PC-3 (cell line): ENCODE data around the gene MRPL43. TPM values are rescaled to one million over a fixed set of nuclear protein-coding genes. Genes with fewer than 3 reads are reported as not detected.

Experiments
- ATAC-seq: fragments of 200-7000 bp; cut with Tn5 transposase; 2 replicates; pipeline ENCODE4 v1.9.1; 2020; ENCODE audit warnings: mild to moderate bottlenecking, moderate library complexity
- BruUV-seq: library from RNA; stranded (reverse); fragments of 400-500 nt; replicated peaks from 2 replicates; lab custom pipeline; 2021; lab: Mats Ljungman, UMichigan
- CTCF ChIA-PET: fragments of 300-600 bp; sonication (Branson Sonifier 250); formaldehyde crosslinking; loops from one replicate; lab custom pipeline; 2022; ENCODE audit warnings: antibody characterized with exemption; lab: Charles Lee
- POLR2A ChIA-PET: fragments of 300-600 bp; sonication (Branson Sonifier 250); formaldehyde crosslinking; loops from one replicate; lab custom pipeline; 2022; ENCODE audit warnings: antibody characterized with exemption; ENCODE audit not compliant: unreplicated experiment; lab: Charles Lee
- DNase-seq: peaks from one replicate; pipeline ENCODE4 v3.0.0-alpha.2; 2015
- H2AFZ ChIP-seq: fragments of 300-600 bp; sonication (generic); 2 replicates; pipeline ENCODE4 v1.6.0; 2016; ENCODE audit warnings: antibody characterized with exemption, low read length
- H3F3A ChIP-seq: fragments of 300-600 bp; sonication (generic); one replicate; pipeline ENCODE4 v1.6.0; 2017; ENCODE audit warnings: antibody characterized with exemption, low read length, control low read depth, mild to moderate bottlenecking; ENCODE audit not compliant: unreplicated experiment
- H3K27ac ChIP-seq: fragments of 300-600 bp; sonication (generic); 2 replicates; pipeline ENCODE4 v1.5.1; 2016; ENCODE audit warnings: mild to moderate bottlenecking, low read length
- H3K27me3 ChIP-seq: fragments of 300-600 bp; sonication (generic); 2 replicates; pipeline ENCODE4 v1.6.1; 2016; ENCODE audit warnings: low read length, mixed read lengths
- H3K36me3 ChIP-seq: fragments of 300-600 bp; sonication (generic); 2 replicates; pipeline ENCODE4 v1.6.1; 2016; ENCODE audit warnings: low read depth, mixed run types, low read length, mixed read lengths
- H3K4me1 ChIP-seq: fragments of 300-600 bp; sonication (generic); 2 replicates; pipeline ENCODE4 v1.5.1; 2016; ENCODE audit warnings: low read length; ENCODE audit not compliant: insufficient read depth
- H3K4me2 ChIP-seq: fragments of 300-600 bp; sonication (generic); 2 replicates; pipeline ENCODE4 v1.6.0; 2016; ENCODE audit warnings: low read length
- H3K4me3 ChIP-seq: fragments of 300-600 bp; sonication (generic); 2 replicates; pipeline ENCODE4 v1.5.1; 2016; ENCODE audit warnings: mild to moderate bottlenecking, low read length, mixed read lengths
- H3K79me2 ChIP-seq: fragments of 300-600 bp; sonication (generic); 2 replicates; pipeline ENCODE4 v1.6.1; 2017; ENCODE audit warnings: low read length, mixed read lengths
- H3K9ac ChIP-seq: fragments of 300-600 bp; sonication (generic); 2 replicates; pipeline ENCODE4 v1.6.0; 2016; ENCODE audit warnings: mild to moderate bottlenecking, low read length
- H3K9me2 ChIP-seq: fragments of 300-600 bp; sonication (generic); replicated peaks from 2 replicates; pipeline ENCODE4 v1.6.1; 2016; ENCODE audit warnings: mixed run types, low read length, mixed read lengths
- H3K9me3 ChIP-seq: fragments of 300-600 bp; sonication (generic); 2 replicates; pipeline ENCODE4 v1.6.1; 2016; ENCODE audit warnings: low read length, mixed read lengths
- H4K20me1 ChIP-seq: fragments of 300-600 bp; sonication (generic); 2 replicates; pipeline ENCODE4 v1.6.1; 2016; ENCODE audit warnings: low read length, mixed read lengths
- CTCF ChIP-seq: fragments of 300-600 bp; sonication (generic); conservative IDR thresholded peaks from 2 replicates; pipeline ENCODE4 v1.5.1; 2017; ENCODE audit warnings: antibody characterized with exemption, low read depth, mild to moderate bottlenecking, low read length
- EZH2 ChIP-seq: fragments of 300-600 bp; sonication (generic); IDR thresholded peaks from one replicate; pipeline ENCODE4 v1.6.1; 2017; ENCODE audit warnings: antibody characterized with exemption, mild to moderate bottlenecking, low read length; ENCODE audit not compliant: unreplicated experiment
- EZH2phosphoT487 ChIP-seq: fragments of 300-600 bp; sonication (generic); IDR thresholded peaks from 2 replicates; pipeline ENCODE4 v1.6.1; 2018; ENCODE audit warnings: mild to moderate bottlenecking, antibody characterized with exemption, low read length, borderline replicate concordance
- intact Hi-C: fragments of 100-400 bp; cut with micrococcal nuclease; formaldehyde crosslinking; loops from 2 replicates; pipeline ENCODE4 v1.9.0; 2023
- total RNA-seq: library from RNA; depleted of rRNA; stranded (reverse); fragments of >200 nt; gene quantifications from 2 replicates; pipeline ENCODE4 v1.2.3, GENCODE V29; 2014

Gene MRPL43
- total RNA-seq, 1 experiment from 2014 or later: 81.0 TPM

GRCh38 chr10:101008823-101009423 lies 21.6 kb upstream of the MRPL43 start:
- ATAC-seq (no peak), DNase-seq (no peak)
- intact Hi-C loops: no loop called here
- ChIA-PET CTCF (no interaction called here), POLR2A (no interaction called here)
- Histone ChIP-seq H3K4me2 (no peak overlapping the region), H3K79me2 (no peaks in the 10 kb centered on the region), H4K20me1 (no peaks in the 10 kb centered on the region), H3K4me3 (no peak overlapping the region), H3K4me1 (peaks cover 17% of the 10 kb centered on the region), H3K9ac (no peak overlapping the region), H3K9me3 (no peaks in the 10 kb centered on the region), H3F3A (no peaks in the 10 kb centered on the region), H2AFZ (no peak overlapping the region), H3K27me3 (no peaks in the 10 kb centered on the region), H3K27ac (no peak overlapping the region), H3K36me3 (no peaks in the 10 kb centered on the region), H3K9me2 (no peaks in the 10 kb centered on the region)
- no TSS peak for BruUV-seq
- TF ChIP-seq EZH2phosphoT487 (no peak), EZH2 (no peak), CTCF (no peak)

- Histone ChIP-seq H3K9me2 (no peaks in the 10 kb centered on the region), H3K4me3 (no peak overlapping the region), H3K79me2 (0 out of 2 replicates have a peak, but pooled peaks cover under 1% of the 10 kb centered on the region), H3K27me3 (no peaks in the 10 kb centered on the region), H3K27ac (no peak overlapping the region), H4K20me1 (no peaks in the 10 kb centered on the region), H3K9me3 (no peaks in the 10 kb centered on the region), H3F3A (no peaks in the 10 kb centered on the region), H3K4me2 (no peak overlapping the region), H2AFZ (no peak overlapping the region), H3K4me1 (peaks cover 12% of the 10 kb centered on the region), H3K36me3 (no peaks in the 10 kb centered on the region), H3K9ac (no peak overlapping the region)
- POLR2A ChIA-PET: no interaction called here
- intact Hi-C loops: no loop called here
- CTCF ChIA-PET: no interaction called here
- no peak for DNase-seq
- no TSS peak for BruUV-seq
- ATAC-seq: no peak
- TF ChIP-seq CTCF: no peak
- TF ChIP-seq EZH2: no peak
- no peak for TF ChIP-seq EZH2phosphoT487
These were observed 20.9 kb upstream of the MRPL43 start for GRCh38 chr10:101007915-101008822.
